ENCODE data around the gene FAM81A. TPM values are rescaled to one million over a fixed set of nuclear protein-coding genes. Genes with fewer than 3 reads are reported as not detected.
A peak's percentile ranks its signal among the peaks of the same experiment; 100 is the strongest.

Gene FAM81A
- total and polyA plus RNA-seq, 7 experiments from 2014 or later, result 0.27 to 1.1 (median 0.61) TPM; not detected in 4

DNA sequence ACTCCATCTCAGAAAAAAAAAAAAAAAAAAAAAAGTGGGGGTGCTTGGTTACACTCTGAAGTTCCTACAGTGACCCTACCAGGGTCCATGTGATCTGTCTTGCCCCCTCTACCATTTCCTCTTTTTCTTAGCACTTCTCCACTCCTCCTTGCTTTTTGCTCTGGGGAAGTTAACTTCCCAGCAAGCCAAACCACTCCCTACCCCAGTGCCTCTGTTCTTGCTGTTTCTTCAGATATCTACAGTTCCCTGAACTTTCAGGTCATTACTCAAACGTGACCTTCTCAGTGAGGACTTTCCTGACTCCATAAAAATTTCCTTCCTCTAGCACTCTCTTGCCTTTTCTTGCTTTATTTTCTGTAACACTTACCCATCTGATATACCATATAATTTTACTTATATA, 112.5 kb downstream of the FAM81A start:
- no peaks in the 10 kb centered on the region for H3K9me3 ChIP-seq (ENCODE audit: control insufficient read depth in 2 of 3, low read length in 3 of 3)
- DNase-seq (no peak), ATAC-seq (no peak)
- no peaks in the 10 kb centered on the region for H3K36me3 Mint-ChIP-seq
- H3K27me3 Mint-ChIP-seq, result peaks cover 0 to 15% (median 0%) of the 10 kb centered on the region in 5 donors
- no peak overlapping the region for H3K27ac ChIP-seq (ENCODE audit: low read depth, low read length)
- no peaks in the 10 kb centered on the region for H3K4me1 ChIP-seq (ENCODE audit: control insufficient read depth in 2 of 2, insufficient read depth in 2 of 2, low read length in 2 of 2)
- peaks cover 0 to 5% (median 0%) of the 10 kb centered on the region in 7 donors for H3K4me1 Mint-ChIP-seq
- intact Hi-C loops (cut with micrococcal nuclease), result no loop called here
- H3K36me3 ChIP-seq (ENCODE audit: control insufficient read depth in 2 of 3, insufficient read depth in 3 of 3, low read length in 3 of 3), result no peaks in the 10 kb centered on the region
- ChIA-PET POLR2A (no interaction called here), CTCF (no interaction called here)
- H3K27me3 ChIP-seq (ENCODE audit: control insufficient read depth in 2 of 2, insufficient read depth in 2 of 2, low read length in 2 of 2), result no peaks in the 10 kb centered on the region
- no peak overlapping the region for H3K4me3 ChIP-seq (ENCODE audit: low read length)
- H3K9me3 Mint-ChIP-seq, result peaks cover 0 to 1% (median 0%) of the 10 kb centered on the region in 11 donors
- no peak overlapping the region for H3K4me3 Mint-ChIP-seq
- H3K27ac Mint-ChIP-seq, result no peak overlapping the region

DNA sequence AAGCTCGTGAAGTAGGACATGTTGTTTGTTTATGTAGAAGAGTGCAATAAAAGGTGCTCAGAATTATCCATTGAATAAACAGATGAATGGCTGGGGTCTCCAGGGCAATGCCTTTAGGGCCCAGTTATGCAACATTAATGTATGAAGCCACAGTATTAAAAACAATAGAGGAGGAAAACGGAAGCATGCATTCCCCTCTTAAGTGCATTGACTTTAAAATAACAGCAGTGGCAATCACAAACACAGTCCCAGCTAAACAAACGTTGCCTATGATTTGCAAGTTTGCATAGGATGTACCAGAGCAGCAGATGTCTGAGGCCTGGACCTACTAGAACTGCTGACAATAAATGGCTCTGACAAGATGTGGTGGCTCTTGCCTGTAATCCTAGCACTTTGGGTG, 113.0 kb downstream of the FAM81A start:
- Mint-ChIP-seq H3K36me3 (no peaks in the 10 kb centered on the region), H3K4me1 (peaks cover 0 to 5% (median 0%) of the 10 kb centered on the region in 7 donors), H3K4me3 (no peak overlapping the region), H3K27ac (no peak overlapping the region), H3K9me3 (peaks cover 0 to 1% (median 0%) of the 10 kb centered on the region in 11 donors), H3K27me3 (peaks cover 0 to 16% (median 3%) of the 10 kb centered on the region in 5 donors)
- Histone ChIP-seq H3K4me3 (ENCODE audit: low read length) (no peak overlapping the region), H3K27me3 (ENCODE audit: control insufficient read depth in 2 of 2, insufficient read depth in 2 of 2, low read length in 2 of 2) (no peaks in the 10 kb centered on the region), H3K9me3 (ENCODE audit: control insufficient read depth in 2 of 3, low read length in 3 of 3) (no peaks in the 10 kb centered on the region), H3K4me1 (ENCODE audit: control insufficient read depth in 2 of 2, insufficient read depth in 2 of 2, low read length in 2 of 2) (no peaks in the 10 kb centered on the region), H3K27ac (ENCODE audit: low read depth, low read length) (no peak overlapping the region), H3K36me3 (ENCODE audit: control insufficient read depth in 2 of 3, insufficient read depth in 3 of 3, low read length in 3 of 3) (no peaks in the 10 kb centered on the region)
- POLR2A ChIA-PET, result no interaction called here
- CTCF ChIA-PET, result no interaction called here
- no peak for ATAC-seq
- DNase-seq, result no peak
- intact Hi-C loops (cut with micrococcal nuclease), result no loop called here

DNA sequence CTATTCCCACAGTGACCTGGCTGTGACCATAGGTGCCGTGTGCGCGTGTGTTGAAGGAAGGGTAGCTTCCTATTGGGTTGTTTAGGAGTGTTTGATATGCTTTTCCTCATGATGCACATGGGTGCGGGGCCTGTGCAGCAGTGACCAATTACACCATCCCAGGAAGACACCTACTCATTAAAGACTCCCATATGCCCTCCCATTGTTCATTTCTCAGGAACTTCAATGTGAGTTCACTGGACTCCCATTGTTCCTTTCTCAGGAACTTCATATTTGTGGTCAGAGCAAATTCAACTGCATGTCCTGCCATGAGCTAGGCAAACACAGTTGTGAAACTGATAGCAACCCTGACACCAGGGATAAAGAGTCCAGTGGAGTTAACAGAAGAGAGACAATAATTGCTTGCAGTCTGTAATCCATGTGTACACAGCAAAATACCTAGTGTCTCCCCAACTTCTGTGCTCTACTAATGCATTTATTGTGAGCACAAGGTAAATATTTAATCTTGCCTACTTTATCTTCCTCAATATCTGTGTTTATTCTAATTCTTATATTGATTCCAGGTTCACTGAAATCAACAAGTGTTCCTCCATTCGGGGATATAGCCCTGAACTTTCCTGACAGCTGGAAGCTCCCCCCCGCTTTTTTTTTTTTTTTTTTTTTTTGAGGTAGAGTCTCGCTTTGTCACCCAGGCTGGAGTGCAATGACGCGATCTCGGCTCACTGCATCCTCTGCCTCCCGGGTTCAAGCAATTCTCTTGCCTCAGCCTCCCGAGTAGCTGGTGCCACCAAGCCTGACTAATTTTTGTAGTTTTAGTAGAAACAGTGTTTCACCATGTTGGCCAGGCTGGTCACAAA, 116.1 kb downstream of the FAM81A start:
- CTCF ChIA-PET, result no interaction called here

DNA sequence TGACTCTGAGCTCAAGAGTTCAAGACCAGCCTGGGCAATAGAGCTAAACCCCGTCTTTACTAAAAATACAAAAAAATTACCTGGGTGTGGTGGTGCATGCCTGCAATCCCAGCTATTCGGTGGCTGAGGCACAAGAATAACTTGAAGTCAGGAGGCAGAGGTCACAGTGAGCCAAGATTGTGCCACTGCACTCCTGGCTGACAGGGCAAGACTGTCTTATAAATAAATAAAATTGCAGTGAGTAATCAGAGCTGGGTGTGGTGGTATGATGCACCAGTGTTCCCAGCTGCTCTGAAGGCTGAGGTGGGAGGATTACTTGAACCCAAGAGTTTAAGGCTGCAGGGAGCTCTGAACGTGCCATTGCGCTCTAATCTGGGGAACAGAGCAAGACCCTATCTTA, 117.7 kb downstream of the FAM81A start:
- H3K4me3 Mint-ChIP-seq, result no peak overlapping the region
- Histone ChIP-seq H3K36me3 (ENCODE audit: control insufficient read depth in 2 of 3, insufficient read depth in 3 of 3, low read length in 3 of 3) (no peaks in the 10 kb centered on the region), H3K4me1 (ENCODE audit: control insufficient read depth in 2 of 2, insufficient read depth in 2 of 2, low read length in 2 of 2) (no peaks in the 10 kb centered on the region), H3K4me3 (ENCODE audit: low read length) (no peak overlapping the region), H3K9me3 (ENCODE audit: control insufficient read depth in 2 of 3, low read length in 3 of 3) (no peaks in the 10 kb centered on the region), H3K27me3 (ENCODE audit: control insufficient read depth in 2 of 2, insufficient read depth in 2 of 2, low read length in 2 of 2) (no peaks in the 10 kb centered on the region), H3K27ac (ENCODE audit: low read depth, low read length) (no peak overlapping the region)
- H3K27me3 Mint-ChIP-seq, result peaks cover 0 to 12% (median 2%) of the 10 kb centered on the region in 5 donors
- H3K9me3 Mint-ChIP-seq, result peaks cover 0 to 1% (median 0%) of the 10 kb centered on the region in 11 donors
- H3K36me3 Mint-ChIP-seq, result no peaks in the 10 kb centered on the region
- intact Hi-C loops (cut with micrococcal nuclease), result no loop called here
- DNase-seq, result no peak
- H3K27ac Mint-ChIP-seq, result no peak overlapping the region
- ChIA-PET CTCF (no interaction called here), POLR2A (no interaction called here)
- no peak for ATAC-seq
- H3K4me1 Mint-ChIP-seq, result peaks cover 0 to 9% (median 2%) of the 10 kb centered on the region in 7 donors

More for the DNA sequence above, 116.1 kb downstream of the FAM81A start:
- Mint-ChIP-seq H3K4me1 (peaks cover 0 to 8% (median 4%) of the 10 kb centered on the region in 7 donors), H3K9me3 (peaks cover 0 to 1% (median 0%) of the 10 kb centered on the region in 11 donors), H3K27ac (no peak overlapping the region), H3K36me3 (no peaks in the 10 kb centered on the region), H3K27me3 (peaks cover 0 to 18% (median 4%) of the 10 kb centered on the region in 5 donors), H3K4me3 (no peak overlapping the region)
- DNase-seq (no peak), ATAC-seq (no peak)
- intact Hi-C loops (cut with micrococcal nuclease), result no loop called here
- Histone ChIP-seq H3K4me1 (ENCODE audit: control insufficient read depth in 2 of 2, insufficient read depth in 2 of 2, low read length in 2 of 2) (no peaks in the 10 kb centered on the region), H3K4me3 (ENCODE audit: low read length) (no peak overlapping the region), H3K27me3 (ENCODE audit: control insufficient read depth in 2 of 2, insufficient read depth in 2 of 2, low read length in 2 of 2) (no peaks in the 10 kb centered on the region), H3K27ac (ENCODE audit: low read depth, low read length) (no peak overlapping the region), H3K9me3 (ENCODE audit: control insufficient read depth in 2 of 3, low read length in 3 of 3) (no peaks in the 10 kb centered on the region), H3K36me3 (ENCODE audit: control insufficient read depth in 2 of 3, insufficient read depth in 3 of 3, low read length in 3 of 3) (no peaks in the 10 kb centered on the region)
- POLR2A ChIA-PET, result no interaction called here

DNA sequence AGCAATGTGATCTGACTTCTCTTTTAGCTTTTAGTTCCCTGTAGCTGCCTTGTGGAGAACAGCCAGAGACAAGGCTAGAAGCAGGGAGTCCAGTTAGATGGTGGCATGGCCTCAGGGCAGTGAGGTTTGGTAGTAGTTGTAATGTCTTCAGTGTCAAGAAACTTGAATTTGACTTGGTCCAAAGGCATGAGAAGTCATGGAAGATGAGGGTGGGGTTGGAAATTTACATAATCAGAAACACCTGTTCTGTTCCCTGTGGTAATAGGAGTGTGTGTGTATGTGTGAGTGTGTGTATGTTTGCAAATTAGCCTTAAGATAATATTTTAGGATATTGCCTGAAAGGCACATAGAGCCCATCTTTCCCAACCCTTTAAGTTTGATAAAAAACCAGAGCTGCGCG, 118.4 kb downstream of the FAM81A start:
- H3K4me3 Mint-ChIP-seq, result no peak overlapping the region
- H3K9me3 ChIP-seq (ENCODE audit: control insufficient read depth in 2 of 3, low read length in 3 of 3), result no peaks in the 10 kb centered on the region
- ChIA-PET POLR2A (no interaction called here), CTCF (no interaction called here)
- H3K36me3 Mint-ChIP-seq, result no peaks in the 10 kb centered on the region
- ATAC-seq (no peak), DNase-seq (no peak)
- no peaks in the 10 kb centered on the region for H3K36me3 ChIP-seq (ENCODE audit: control insufficient read depth in 2 of 3, insufficient read depth in 3 of 3, low read length in 3 of 3)
- no peak overlapping the region for H3K4me3 ChIP-seq (ENCODE audit: low read length)
- H3K9me3 Mint-ChIP-seq, result peaks cover 0 to 1% (median 0%) of the 10 kb centered on the region in 11 donors
- peaks cover 0 to 9% (median 0%) of the 10 kb centered on the region in 7 donors for H3K4me1 Mint-ChIP-seq
- H3K27ac ChIP-seq (ENCODE audit: low read depth, low read length), result no peak overlapping the region
- H3K27me3 Mint-ChIP-seq, result peaks cover 0 to 10% (median 0%) of the 10 kb centered on the region in 5 donors
- no peaks in the 10 kb centered on the region for H3K4me1 ChIP-seq (ENCODE audit: control insufficient read depth in 2 of 2, insufficient read depth in 2 of 2, low read length in 2 of 2)
- no peaks in the 10 kb centered on the region for H3K27me3 ChIP-seq (ENCODE audit: control insufficient read depth in 2 of 2, insufficient read depth in 2 of 2, low read length in 2 of 2)
- peak overlapping the region in 1 of 9 donors; percentile 3 for H3K27ac Mint-ChIP-seq
- intact Hi-C loops (cut with micrococcal nuclease), result no loop called here

DNA sequence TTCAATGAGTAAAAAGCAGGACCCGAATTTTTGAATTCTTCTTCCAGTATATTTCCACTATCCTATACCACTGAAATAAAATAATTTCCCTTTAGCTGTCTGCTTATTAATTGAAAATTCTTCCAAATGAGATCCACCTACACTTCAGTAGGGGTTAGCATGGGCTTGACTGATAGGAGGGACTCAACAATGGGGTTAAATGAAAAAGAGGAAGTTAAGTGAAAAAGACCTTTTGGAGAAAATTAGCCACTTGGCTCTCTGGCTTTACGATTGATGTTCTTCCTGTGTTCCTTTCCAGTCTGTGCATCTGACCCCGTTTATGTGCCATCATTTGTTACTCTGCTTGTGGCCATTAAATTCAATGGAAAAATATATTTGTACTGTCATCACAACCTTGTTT, 119.6 kb downstream of the FAM81A start:
- Mint-ChIP-seq H3K4me3 (no peak overlapping the region), H3K36me3 (no peaks in the 10 kb centered on the region), H3K9me3 (peaks cover 0 to 1% (median 0%) of the 10 kb centered on the region in 11 donors), H3K27ac (no peak overlapping the region), H3K27me3 (peaks cover 0 to 11% (median 0%) of the 10 kb centered on the region in 5 donors), H3K4me1 (peaks cover 0 to 9% (median 0%) of the 10 kb centered on the region in 7 donors)
- intact Hi-C loops (cut with micrococcal nuclease), result no loop called here
- ChIA-PET POLR2A (no interaction called here), CTCF (no interaction called here)
- ATAC-seq (no peak), DNase-seq (no peak)
- Histone ChIP-seq H3K27ac (ENCODE audit: low read depth, low read length) (no peak overlapping the region), H3K9me3 (ENCODE audit: control insufficient read depth in 2 of 3, low read length in 3 of 3) (no peaks in the 10 kb centered on the region), H3K27me3 (ENCODE audit: control insufficient read depth in 2 of 2, insufficient read depth in 2 of 2, low read length in 2 of 2) (no peaks in the 10 kb centered on the region), H3K4me3 (ENCODE audit: low read length) (no peak overlapping the region), H3K4me1 (ENCODE audit: control insufficient read depth in 2 of 2, insufficient read depth in 2 of 2, low read length in 2 of 2) (no peaks in the 10 kb centered on the region), H3K36me3 (ENCODE audit: control insufficient read depth in 2 of 3, insufficient read depth in 3 of 3, low read length in 3 of 3) (no peaks in the 10 kb centered on the region)

DNA sequence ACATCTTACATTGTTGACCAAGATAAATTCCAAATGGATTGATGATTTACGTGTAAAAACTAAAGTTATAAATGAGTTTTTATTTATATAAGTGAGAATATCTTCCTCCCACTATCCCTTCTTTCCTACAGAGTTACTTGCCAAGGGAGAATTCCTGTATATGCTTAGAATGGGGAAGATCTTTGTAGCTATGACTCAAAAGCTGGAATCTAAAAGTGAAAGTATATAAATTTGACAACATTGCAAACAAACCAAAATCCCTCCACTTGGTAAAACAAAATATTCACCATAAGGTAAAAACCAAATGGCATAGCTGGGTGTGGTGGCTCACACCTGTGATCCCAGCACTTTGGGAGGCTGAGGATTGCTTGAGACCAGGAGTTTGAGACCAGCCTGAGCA, 120.9 kb downstream of the FAM81A start:
- DNase-seq (no peak), ATAC-seq (no peak)
- H3K36me3 ChIP-seq (ENCODE audit: control insufficient read depth in 2 of 3, insufficient read depth in 3 of 3, low read length in 3 of 3), result no peaks in the 10 kb centered on the region
- Mint-ChIP-seq H3K9me3 (no peaks in the 10 kb centered on the region), H3K36me3 (no peaks in the 10 kb centered on the region), H3K4me1 (peaks cover 0 to 10% (median 2%) of the 10 kb centered on the region in 7 donors), H3K4me3 (no peak overlapping the region), H3K27ac (no peak overlapping the region), H3K27me3 (peaks cover 0 to 17% (median 0%) of the 10 kb centered on the region in 5 donors)
- no peak overlapping the region for H3K27ac ChIP-seq (ENCODE audit: low read depth, low read length)
- no peaks in the 10 kb centered on the region for H3K27me3 ChIP-seq (ENCODE audit: control insufficient read depth in 2 of 2, insufficient read depth in 2 of 2, low read length in 2 of 2)
- intact Hi-C loops (cut with micrococcal nuclease), result no loop called here
- H3K9me3 ChIP-seq (ENCODE audit: control insufficient read depth in 2 of 3, low read length in 3 of 3), result no peaks in the 10 kb centered on the region
- H3K4me1 ChIP-seq (ENCODE audit: control insufficient read depth in 2 of 2, insufficient read depth in 2 of 2, low read length in 2 of 2), result no peaks in the 10 kb centered on the region
- H3K4me3 ChIP-seq (ENCODE audit: low read length), result no peak overlapping the region
- ChIA-PET POLR2A (no interaction called here), CTCF (no interaction called here)
